GOT3 (cell line): ENCODE measurements around the gene SMPD2.
A peak's percentile ranks its signal among the peaks of the same experiment; 100 is the strongest.
"Not testable (repeated sequence)": the region's sequence is repeated elsewhere in the genome, so short reads cannot be mapped to it uniquely, and the experiment has no call there.

Experiments used
- DNase-seq: peaks from one replicate; lab custom pipeline; 2025; ENCODE audit warnings: mixed read lengths; lab: John Stamatoyannopoulos, UW

Gene SMPD2

GRCh38 chr6:109461205-109461604 is 20.7 kb downstream of the SMPD2 start:
- DNase-seq: not testable (repeated sequence)

DNA sequence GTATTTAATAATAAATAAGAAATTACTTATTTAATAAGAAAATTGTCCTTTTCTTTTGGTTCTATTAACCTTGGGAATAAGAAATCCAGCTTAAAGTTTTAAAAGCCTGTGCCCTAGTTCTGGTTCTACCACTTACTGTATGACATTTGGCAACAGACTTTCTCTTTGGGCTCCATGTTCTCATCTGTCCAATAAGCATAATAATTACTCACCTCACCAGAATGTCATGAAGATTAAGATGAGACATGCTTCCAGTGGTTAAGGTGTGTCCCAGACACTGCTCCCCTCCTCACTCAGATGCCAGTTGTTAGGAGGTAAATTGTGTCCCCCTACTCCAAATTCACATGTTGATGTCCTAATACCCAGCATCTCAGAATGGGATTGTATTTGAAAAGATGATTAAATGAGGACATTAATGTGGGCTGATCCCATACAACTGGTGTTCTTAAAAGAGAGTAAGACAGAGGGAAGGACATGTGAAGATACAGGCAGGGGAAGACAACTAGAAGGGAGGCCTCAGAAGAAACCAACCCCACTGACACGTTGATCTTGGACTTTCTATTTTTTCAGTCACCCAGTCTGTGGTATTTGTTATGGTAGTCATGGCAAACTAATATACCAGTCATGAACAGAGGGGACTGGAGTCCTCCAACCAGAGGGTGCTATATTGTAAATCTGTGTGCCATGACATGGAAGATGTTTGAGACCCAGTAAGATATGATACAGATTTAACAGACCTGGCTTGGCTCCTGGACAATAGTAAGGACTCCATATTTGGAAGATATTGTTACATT is 21.4 kb downstream of the SMPD2 start:
- no peak for DNase-seq

DNA sequence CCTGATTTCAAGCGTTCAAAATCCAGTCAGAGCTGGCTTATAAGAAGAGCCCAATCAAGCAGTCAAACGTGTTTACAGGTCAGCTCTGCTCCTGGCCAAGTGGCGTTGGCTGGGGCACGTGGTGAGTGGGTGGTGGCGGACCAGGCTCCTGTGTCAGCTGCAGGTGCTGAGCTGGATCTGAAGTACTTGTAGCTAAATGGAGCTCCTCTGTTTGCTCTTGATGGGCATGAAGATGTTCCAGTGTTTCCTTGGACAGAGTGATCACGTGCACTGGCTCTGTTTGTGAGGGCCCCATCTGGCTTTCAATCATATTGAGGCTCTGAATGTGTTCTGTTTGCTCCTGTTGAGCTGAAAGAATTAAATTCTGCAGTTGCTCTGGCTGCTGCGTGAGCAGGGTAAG is 25.2 kb downstream of the SMPD2 start:
- no peak for DNase-seq

- DNase-seq: no peak
Observed at GRCh38 chr6:109466212-109466923, 25.8 kb downstream of the SMPD2 start.

GRCh38 chr6:109467696-109468095 is 27.2 kb downstream of the SMPD2 start:
- DNase-seq: no peak

DNA sequence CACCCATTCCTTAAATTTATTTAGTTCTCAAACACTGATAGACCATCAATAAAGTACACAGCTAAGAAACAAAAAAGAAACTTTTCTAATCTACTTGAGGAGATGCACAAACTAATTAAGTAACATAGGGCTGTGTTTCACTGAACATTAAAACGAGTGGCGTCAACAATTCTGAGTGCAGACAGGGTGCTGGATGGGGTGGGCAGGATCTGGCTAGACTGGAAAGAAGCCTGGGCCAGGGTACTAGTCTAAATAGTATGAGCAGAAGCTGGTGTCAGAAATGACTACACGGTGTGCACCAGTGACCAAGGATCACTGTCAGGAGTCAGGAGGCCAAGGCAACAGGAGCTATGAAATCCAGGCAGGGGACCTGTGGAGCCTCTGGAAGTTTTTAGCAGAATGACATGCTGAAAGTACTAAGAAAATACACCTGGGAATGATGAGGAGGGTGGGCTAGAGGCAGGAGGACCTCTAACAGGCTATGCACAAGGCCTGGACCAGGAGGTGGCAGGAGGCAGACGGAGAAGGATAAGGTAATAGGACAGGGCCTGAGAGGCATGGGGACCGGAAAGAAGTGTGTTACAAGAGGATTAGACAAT is 29.2 kb downstream of the SMPD2 start:
- no peak for DNase-seq

DNA sequence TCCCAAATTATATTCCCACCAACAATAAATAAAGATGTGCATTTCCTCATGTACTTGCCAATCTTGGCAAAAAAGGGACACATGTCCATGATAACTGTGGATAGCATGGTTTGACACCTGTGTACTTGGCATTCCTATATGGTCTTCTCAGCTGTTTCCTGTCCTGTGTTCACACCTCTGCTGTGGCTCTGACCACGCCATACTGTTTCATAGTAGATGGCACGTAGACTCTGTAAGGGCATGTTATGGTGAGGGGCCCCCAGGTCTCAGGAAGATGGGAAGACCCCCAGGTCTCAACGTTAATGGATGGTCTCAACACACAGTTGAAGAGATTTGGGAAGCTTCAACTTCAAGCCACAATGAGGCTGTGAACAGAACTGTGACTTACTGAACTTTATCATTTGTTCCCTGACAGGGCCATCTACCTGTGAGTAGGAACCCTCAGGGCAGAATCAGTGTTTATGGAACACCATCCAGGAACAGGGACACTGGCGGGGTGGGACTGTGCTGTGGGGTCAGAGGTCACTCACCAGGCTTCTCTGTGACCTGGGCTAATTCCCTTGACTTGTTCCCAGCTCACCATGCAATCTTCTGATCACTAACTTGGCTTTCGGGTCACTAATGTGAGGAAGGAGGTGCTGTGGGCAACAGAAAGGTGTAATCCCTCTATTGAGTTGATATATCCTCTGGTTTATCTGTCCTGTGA is 30.7 kb downstream of the SMPD2 start:
- no peak for DNase-seq

GRCh38 chr6:109472132-109472995 is 31.8 kb downstream of the SMPD2 start:
- DNase-seq: no peak

GRCh38 chr6:109473120-109473519 is 32.6 kb downstream of the SMPD2 start:
- no peak for DNase-seq

DNA sequence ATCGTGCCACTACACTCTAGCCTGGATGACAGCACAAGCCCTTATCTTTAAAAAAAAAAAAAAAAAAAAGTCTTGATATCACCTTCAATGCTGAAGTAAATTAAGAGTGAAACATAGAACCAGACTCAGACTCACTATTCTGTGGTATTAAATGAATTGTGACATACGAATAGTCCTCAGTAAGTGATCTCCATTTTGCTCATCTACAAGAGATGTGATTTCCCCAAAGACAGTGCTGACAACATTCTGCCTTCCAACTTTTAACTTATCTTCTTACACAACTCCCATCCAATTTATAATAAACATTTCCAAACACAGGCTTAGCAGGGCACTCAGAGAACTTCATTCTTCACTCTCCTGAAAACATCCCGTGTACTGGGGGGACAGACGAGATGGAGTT is 34.5 kb downstream of the SMPD2 start:
- DNase-seq: no peak

DNA sequence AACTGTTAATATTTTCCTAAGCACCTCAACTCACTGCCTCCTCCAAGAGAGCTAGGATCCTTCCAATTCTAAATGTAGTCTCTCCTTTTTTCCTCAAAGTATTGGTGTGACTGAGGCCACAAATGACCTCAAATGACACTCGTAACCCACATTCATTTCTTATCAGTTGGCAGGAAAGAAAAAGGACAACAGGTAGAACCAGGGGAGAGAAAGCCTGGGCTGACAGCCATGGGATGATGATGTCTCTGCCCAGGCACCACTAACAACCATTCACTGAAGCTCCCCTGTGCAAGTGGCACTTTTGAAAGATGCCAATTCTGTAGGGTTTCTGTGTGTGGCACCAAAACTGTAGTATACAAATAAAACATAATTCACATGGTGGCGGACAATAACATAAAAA is 35.1 kb downstream of the SMPD2 start:
- no peak for DNase-seq

DNA sequence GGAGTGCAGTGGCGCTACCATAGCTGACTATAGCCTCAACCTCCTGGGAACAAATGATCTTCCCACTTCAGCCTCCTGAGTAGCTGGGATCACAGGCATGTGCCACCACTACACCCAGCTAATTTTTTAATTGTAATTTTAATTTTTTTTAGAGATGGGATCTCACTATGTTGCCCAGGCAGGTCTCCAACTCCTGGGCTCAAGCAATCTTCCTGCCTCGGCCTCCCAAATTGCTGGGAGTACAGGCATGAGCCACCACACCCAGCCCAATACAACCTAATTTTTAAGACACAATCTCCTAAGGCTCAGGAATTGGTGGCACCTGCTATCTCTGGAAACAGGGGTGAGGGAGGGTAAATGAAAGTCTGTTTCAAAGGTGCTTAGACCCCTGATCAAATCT is 36.7 kb downstream of the SMPD2 start:
- no peak for DNase-seq

- DNase-seq: no peak
Observed at GRCh38 chr6:109477725-109478124, 37.2 kb downstream of the SMPD2 start.

GRCh38 chr6:109478222-109478805 is 37.8 kb downstream of the SMPD2 start:
- DNase-seq: no peak

- DNase-seq: no peak
Observed at GRCh38 chr6:109478841-109479624, 38.5 kb downstream of the SMPD2 start.

DNA sequence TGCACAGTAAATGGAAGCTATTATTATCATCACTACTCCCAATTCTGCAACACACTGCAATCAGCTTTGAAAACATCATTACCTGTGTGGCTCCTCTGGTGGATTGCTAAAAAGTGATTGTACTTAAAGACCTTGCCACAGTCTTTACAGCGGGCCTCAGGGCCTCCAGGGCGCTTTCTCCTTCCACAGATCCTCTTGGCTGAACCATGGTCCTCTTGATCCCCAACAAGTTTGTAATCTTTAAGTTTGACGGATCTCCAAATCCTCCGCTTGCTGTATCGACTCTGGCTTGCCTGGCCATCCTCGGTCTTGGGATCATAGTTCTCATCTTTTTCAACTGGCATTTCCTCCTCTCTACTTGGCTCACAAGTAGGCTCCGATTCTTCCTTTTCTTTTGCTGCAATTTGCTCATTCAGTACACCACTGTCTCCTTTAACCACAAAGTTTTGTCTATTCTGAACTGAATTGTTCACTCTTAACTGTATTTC is 40.5 kb downstream of the SMPD2 start:
- no peak for DNase-seq

DNA sequence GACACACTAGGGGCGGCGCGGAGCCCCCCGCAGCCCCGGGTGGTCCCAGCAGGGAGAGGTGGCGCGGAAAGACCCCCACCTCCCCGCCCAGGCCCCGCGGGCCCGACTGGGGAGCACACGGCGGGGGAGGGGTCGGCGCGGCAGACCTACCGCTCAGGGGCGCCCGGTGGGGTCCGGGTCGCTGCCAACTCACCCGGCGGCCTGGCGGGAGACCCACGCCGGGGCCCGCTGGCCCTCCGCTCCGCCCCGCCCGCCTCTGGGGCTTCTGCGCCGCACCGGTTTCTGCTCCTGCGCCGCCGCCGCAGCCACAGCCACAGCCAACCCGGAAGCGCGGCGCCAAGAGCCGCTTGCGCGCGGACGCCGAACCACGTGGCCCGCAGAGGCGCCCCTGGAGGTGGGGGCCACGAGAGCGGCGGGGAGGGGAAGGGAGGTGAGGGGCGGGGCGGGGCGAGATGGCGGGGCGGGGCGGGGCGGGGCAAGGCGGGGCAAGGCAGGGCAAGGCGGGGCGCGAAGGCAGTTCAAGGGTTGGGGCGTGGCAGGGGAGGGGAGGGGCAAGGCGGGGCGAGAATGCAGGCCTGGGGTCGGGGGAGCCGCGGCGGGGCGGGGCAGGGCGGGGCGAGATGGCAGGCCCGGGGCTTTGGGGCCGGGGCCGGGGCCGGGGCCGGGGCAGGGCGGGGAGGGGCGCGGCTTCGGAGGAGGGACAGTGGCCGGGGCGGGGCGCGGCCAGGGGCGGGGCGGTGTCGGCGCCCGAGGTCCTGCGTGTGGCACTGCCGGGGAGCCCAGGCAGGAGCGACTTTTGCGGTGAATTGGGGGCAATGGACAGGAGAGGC is 42.6 kb downstream of the SMPD2 start, which contains the start of gene ZBTB24:
Gene ZBTB24 (minus strand): TSS at position 315 of the 830 bp plus-strand sequence. CDS start 1,193 bp downstream, outside the sequence.
- peak; percentile 65 for DNase-seq

GRCh38 chr6:109483735-109484057 is 43.2 kb downstream of the SMPD2 start:
- no peak for DNase-seq

DNA sequence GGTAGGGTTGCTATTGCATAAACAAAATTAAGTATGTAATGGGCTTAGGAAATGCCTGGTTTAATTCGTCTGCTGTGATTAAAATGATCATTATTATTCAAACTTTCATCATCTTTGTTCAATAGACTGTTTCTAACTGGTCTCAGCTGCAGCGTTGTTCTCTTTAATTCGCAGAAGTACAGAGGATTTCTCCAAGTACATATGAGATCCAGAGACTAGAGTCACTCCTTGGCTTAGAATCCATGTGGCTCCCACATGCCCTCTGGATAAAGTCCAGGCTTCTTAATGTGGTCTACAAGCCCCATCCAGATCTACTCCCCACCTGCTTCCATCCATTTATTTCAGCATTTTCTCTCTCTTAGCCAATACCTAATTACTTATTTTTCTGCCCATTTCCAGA is 43.6 kb downstream of the SMPD2 start:
- DNase-seq: no peak
